HCT116 (cell line): Measurements from ENCODE around the gene TFCP2. TPM values are rescaled to one million over a fixed set of nuclear protein-coding genes. Genes with fewer than 3 reads are reported as not detected.

Experiments used
- ATAC-seq: fragments of 200-7000 bp; cut with Tn5 transposase; 2 replicates; pipeline ENCODE4 v1.9.1; 2020; ENCODE audit warnings: mild to moderate bottlenecking, moderate library complexity
- BruUV-seq: library from RNA; stranded (reverse); fragments of 400-500 nt; replicated peaks from 2 replicates; lab custom pipeline; 2021; lab: Mats Ljungman, UMichigan
- CTCF ChIA-PET: fragments of 300-600 bp; sonication (Branson Sonifier 250); formaldehyde crosslinking; loops from one replicate; lab custom pipeline; 2021; ENCODE audit warnings: antibody characterized with exemption; lab: Charles Lee
- POLR2A ChIA-PET: fragments of 300-600, 350-600 bp; sonication (Branson Sonifier 250); formaldehyde crosslinking; loops from one replicate; lab custom pipeline; 2021; ENCODE audit warnings: antibody characterized with exemption; lab: Charles Lee
- RAD21 ChIA-PET, 2 experiments: fragments of 300-600 bp; sonication (Branson Sonifier 250); formaldehyde crosslinking; loops; one replicate each; lab custom pipeline; 2023; ENCODE audit warnings: low total read pairs in 2 of 2; ENCODE audit not compliant: uncharacterized antibody in 2 of 2, unreplicated experiment in 2 of 2, low non-redundant PET in 1 of 2; lab: Charles Lee
- DNase-seq: peaks from one replicate; pipeline ENCODE4 v3.0.0-alpha.2; 2010; ENCODE audit warnings: low read depth, low spot score
- H2AFZ ChIP-seq: fragments of 200-600 bp; shearing (Covaris generic), sonication (generic); 2 replicates; pipeline ENCODE4 v1.6.1; 2017; ENCODE audit warnings: low read depth, mixed run types, mixed read lengths, antibody characterized with exemption, low read length; ENCODE audit not compliant: poor library complexity, severe bottlenecking
- H3K27ac ChIP-seq: 2 replicates; pipeline ENCODE4 v1.5.1; 2012; ENCODE audit warnings: low read depth, low read length
- H3K27me3 ChIP-seq: fragments of 200-600 bp; sonication (generic); 2 replicates; pipeline ENCODE4 v1.6.1; 2016; ENCODE audit warnings: mixed run types, low read length, mixed read lengths; ENCODE audit not compliant: insufficient read depth
- H3K36me3 ChIP-seq, 2 experiments: fragments of 200-500 bp in 1 of 2; fragments of 200-600 bp in 1 of 2; sonication (Bioruptor generic) in 1 of 2; sonication (generic) in 1 of 2; 2 replicates each; pipeline versions ENCODE4 v1.5.1 to v1.6.1; 2014 to 2016; ENCODE audit warnings: low read length in 2 of 2, inconsistent platforms in 1 of 2, mixed read lengths in 1 of 2, mixed run types in 1 of 2; ENCODE audit not compliant: insufficient read depth in 2 of 2, control insufficient read depth in 1 of 2
- H3K4me1 ChIP-seq, 2 experiments: fragments of 200-600 bp in 1 of 2; sonication (generic) in 1 of 2; 2 replicates each; pipeline versions ENCODE4 v1.5.1 to v1.6.1; 2012 to 2017; ENCODE audit warnings: low read length in 2 of 2, inconsistent platforms in 1 of 2, mild to moderate bottlenecking in 1 of 2, mixed read lengths in 1 of 2, mixed run types in 1 of 2, moderate library complexity in 1 of 2; ENCODE audit not compliant: insufficient read depth in 2 of 2, control insufficient read depth in 1 of 2
- H3K4me2 ChIP-seq: fragments of 200-600 bp; sonication (generic); 2 replicates; pipeline ENCODE4 v1.6.1; 2017; ENCODE audit warnings: mixed run types, low read length, mixed read lengths
- H3K4me3 ChIP-seq, 2 experiments: fragments of 200-600 bp in 1 of 2; sonication (generic) in 1 of 2; replicated peaks in 1 of 2; 2 replicates each; pipeline ENCODE4 v1.5.1; 2011 to 2016; ENCODE audit warnings: low read length in 2 of 2, control low read depth in 1 of 2, low read depth in 1 of 2, mild to moderate bottlenecking in 1 of 2, mixed read lengths in 1 of 2, mixed run types in 1 of 2
- H3K79me2 ChIP-seq: fragments of 200-600 bp; sonication (generic); 2 replicates; pipeline ENCODE4 v1.6.1; 2017; ENCODE audit warnings: mild to moderate bottlenecking, mixed run types, low read length, moderate library complexity, mixed read lengths; ENCODE audit not compliant: insufficient read depth
- H3K9ac ChIP-seq: fragments of 200-600 bp; sonication (generic); 2 replicates; pipeline ENCODE4 v1.6.1; 2016; ENCODE audit warnings: low read length, mixed read lengths
- H3K9me2 ChIP-seq: fragments of 200-600 bp; sonication (generic), shearing (Covaris generic); 2 replicates; pipeline ENCODE4 v1.6.1; 2017; ENCODE audit warnings: mixed run types, mild to moderate bottlenecking, moderate library complexity; ENCODE audit not compliant: insufficient read depth
- H3K9me3 ChIP-seq, 2 experiments: fragments of 200-500 bp in 1 of 2; fragments of 200-600 bp in 1 of 2; sonication (Bioruptor generic) in 1 of 2; sonication (generic) in 1 of 2; 2 replicates each; pipeline ENCODE4 v1.6.1; 2014 to 2017; ENCODE audit warnings: low read length in 2 of 2, mixed read lengths in 2 of 2, inconsistent platforms in 1 of 2, low read depth in 1 of 2, mild to moderate bottlenecking in 1 of 2, mixed run types in 1 of 2, moderate library complexity in 1 of 2; ENCODE audit not compliant: control insufficient read depth in 1 of 2, insufficient read depth in 1 of 2
- H4K20me1 ChIP-seq: fragments of 200-600 bp; sonication (generic), shearing (Covaris generic); 2 replicates; pipeline ENCODE4 v1.6.1; 2017; ENCODE audit warnings: mixed run types, mild to moderate bottlenecking, moderate library complexity; ENCODE audit not compliant: insufficient read depth
- CEBPB ChIP-seq: IDR thresholded peaks from 2 replicates; pipeline ENCODE4 v1.6.1; 2012; ENCODE audit warnings: low read depth
- EGR1 ChIP-seq: IDR thresholded peaks from 2 replicates; pipeline ENCODE4 v1.6.1; 2012; ENCODE audit warnings: low read depth
- ELF1 ChIP-seq: IDR thresholded peaks from 2 replicates; pipeline ENCODE4 v1.6.1; 2012; ENCODE audit warnings: low read depth, borderline replicate concordance
- EZH2 ChIP-seq: fragments of 200-600 bp; sonication (generic); IDR thresholded peaks from 2 replicates; pipeline ENCODE4 v1.6.1; 2017; ENCODE audit warnings: antibody characterized with exemption, mixed run types
- EZH2phosphoT487 ChIP-seq: fragments of 200-600 bp; IDR thresholded peaks from 2 replicates; pipeline ENCODE4 v1.6.1; 2018; ENCODE audit warnings: antibody characterized with exemption, borderline replicate concordance
- FOSL1 ChIP-seq: IDR thresholded peaks from 2 replicates; pipeline ENCODE4 v1.6.1; 2012; ENCODE audit warnings: low read depth
- JUND ChIP-seq: IDR thresholded peaks from 2 replicates; pipeline ENCODE4 v1.6.1; 2012
- POLR2A ChIP-seq: IDR thresholded peaks from 2 replicates; pipeline ENCODE4 v1.7.0; 2011; ENCODE audit warnings: borderline replicate concordance; ENCODE audit not compliant: insufficient read depth, insufficient read length; ENCODE audit errors: extremely low read depth
- POLR2AphosphoS5 ChIP-seq: IDR thresholded peaks from 2 replicates; pipeline ENCODE4 v1.6.1; 2011; ENCODE audit warnings: mild to moderate bottlenecking, low read depth, low read length, moderate library complexity
- SIN3A ChIP-seq: IDR thresholded peaks from 2 replicates; pipeline ENCODE4 v1.6.1; 2012; ENCODE audit warnings: low read depth
- SP1 ChIP-seq: IDR thresholded peaks from 2 replicates; pipeline ENCODE4 v1.6.1; 2012; ENCODE audit warnings: low read depth
- SRF ChIP-seq: IDR thresholded peaks from 2 replicates; pipeline ENCODE4 v1.6.1; 2012; ENCODE audit warnings: low read depth
- TCF7L2 ChIP-seq: IDR thresholded peaks from 2 replicates; pipeline ENCODE4 v1.7.0; 2011; ENCODE audit warnings: borderline replicate concordance, inconsistent platforms; ENCODE audit not compliant: insufficient read depth, insufficient read length; ENCODE audit errors: extremely low read depth
- YY1 ChIP-seq: IDR thresholded peaks from 2 replicates; pipeline ENCODE4 v1.6.1; 2011; ENCODE audit warnings: low read length, low read depth, moderate library complexity, mild to moderate bottlenecking; ENCODE audit not compliant: insufficient replicate concordance; ENCODE audit errors: extremely low read depth
- ZFX ChIP-seq: fragments of 450-650 bp; IDR thresholded peaks from 2 replicates; pipeline ENCODE4 v1.6.1; 2017
- ZNF274 ChIP-seq: fragments of 200-500 bp; sonication (Bioruptor generic); IDR thresholded peaks from 2 replicates; pipeline ENCODE4 v1.6.1; 2014; ENCODE audit warnings: mild to moderate bottlenecking, low read depth, low read length, inconsistent platforms
- intact Hi-C: fragments of 100-400 bp; cut with micrococcal nuclease; formaldehyde crosslinking; loops from 2 replicates; pipeline ENCODE4 v1.10.0; 2022
- total RNA-seq: library from RNA; stranded (reverse); gene quantifications from one replicate; pipeline ENCODE4 v1.2.1, GENCODE V29; 2021; ENCODE audit not compliant: unreplicated experiment
- TF ChIP-seq, protein P1 (sequence below): IDR thresholded peaks from 2 replicates; pipeline ENCODE4 v1.6.1; 2012
- TF ChIP-seq, protein P2 (sequence below), 3 experiments: fragments of 200-600 bp in 1 of 3; sonication (generic) in 1 of 3; IDR thresholded peaks in 2 of 3; conservative IDR thresholded peaks in 1 of 3; 2 replicates each; pipeline ENCODE4 v1.5.1; 2012 to 2017; ENCODE audit warnings: low read depth in 2 of 3, low read length in 2 of 3, antibody characterized with exemption in 1 of 3, borderline replicate concordance in 1 of 3, control low read depth in 1 of 3, mild to moderate bottlenecking in 1 of 3, mixed read lengths in 1 of 3, mixed run types in 1 of 3, moderate library complexity in 1 of 3; ENCODE audit not compliant: insufficient read depth in 1 of 3
- TF ChIP-seq, protein P3 (sequence below): IDR thresholded peaks from 2 replicates; pipeline ENCODE4 v1.6.1; 2012

The TFCP2 gene
- total RNA-seq, 1 experiment from 2014 or later = 31.6 TPM

DNA sequence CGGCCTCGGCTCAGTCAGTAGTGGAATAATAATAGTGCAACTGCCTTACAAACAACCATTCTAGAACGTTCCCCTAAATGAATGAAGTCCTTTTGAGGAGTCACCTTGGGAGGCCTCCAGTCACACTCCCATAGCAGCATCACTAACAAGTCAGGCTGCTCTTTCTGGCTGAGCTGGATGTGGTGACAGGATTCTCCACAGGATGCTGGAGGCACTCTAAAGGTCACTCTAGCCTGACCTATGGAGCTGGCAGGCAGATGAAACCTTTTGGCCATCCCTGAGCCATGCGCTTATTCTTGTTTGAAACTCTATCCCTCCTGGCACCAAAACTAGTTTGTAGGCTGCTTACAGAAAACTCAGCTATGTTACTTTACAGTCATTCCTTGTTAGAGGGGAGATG, 17.9 kb upstream of the TFCP2 start:
- H3K9me2 ChIP-seq = no peaks in the 10 kb centered on the region
- no peaks in the 10 kb centered on the region for H3K9me3 ChIP-seq
- no peak overlapping the region for H3K4me2 ChIP-seq
- POLR2A ChIA-PET = no interaction called here
- no peak overlapping the region for H3K9ac ChIP-seq
- H3K4me1 ChIP-seq = peaks cover 0 to 5% of the 10 kb centered on the region in 2 experiments; a peak in 3 of 4 replicates
- no peak overlapping the region for H2AFZ ChIP-seq
- intact Hi-C loops = no loop called here
- ATAC-seq (no peak), DNase-seq (no peak)
- H3K36me3 ChIP-seq = no peaks in the 10 kb centered on the region
- H3K27ac ChIP-seq = no peak overlapping the region
- TF ChIP-seq TCF7L2 (no peak), ZFX (no peak), POLR2A (no peak), EZH2phosphoT487 (no peak), EZH2 (no peak), FOSL1 (no peak), SRF (no peak), EGR1 (no peak), ZNF274 (no peak), SP1 (no peak), JUND (no peak)
- TF ChIP-seq, protein P1, sequence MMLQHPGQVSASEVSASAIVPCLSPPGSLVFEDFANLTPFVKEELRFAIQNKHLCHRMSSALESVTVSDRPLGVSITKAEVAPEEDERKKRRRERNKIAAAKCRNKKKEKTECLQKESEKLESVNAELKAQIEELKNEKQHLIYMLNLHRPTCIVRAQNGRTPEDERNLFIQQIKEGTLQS = no peak
- BruUV-seq = no TSS peak
- no peaks in the 10 kb centered on the region for H3K27me3 ChIP-seq
- H3K79me2 ChIP-seq = no peaks in the 10 kb centered on the region
- H4K20me1 ChIP-seq = no peaks in the 10 kb centered on the region
- no peak overlapping the region for H3K4me3 ChIP-seq
- CTCF ChIA-PET = no interaction called here
- RAD21 ChIA-PET = no interaction called here

DNA sequence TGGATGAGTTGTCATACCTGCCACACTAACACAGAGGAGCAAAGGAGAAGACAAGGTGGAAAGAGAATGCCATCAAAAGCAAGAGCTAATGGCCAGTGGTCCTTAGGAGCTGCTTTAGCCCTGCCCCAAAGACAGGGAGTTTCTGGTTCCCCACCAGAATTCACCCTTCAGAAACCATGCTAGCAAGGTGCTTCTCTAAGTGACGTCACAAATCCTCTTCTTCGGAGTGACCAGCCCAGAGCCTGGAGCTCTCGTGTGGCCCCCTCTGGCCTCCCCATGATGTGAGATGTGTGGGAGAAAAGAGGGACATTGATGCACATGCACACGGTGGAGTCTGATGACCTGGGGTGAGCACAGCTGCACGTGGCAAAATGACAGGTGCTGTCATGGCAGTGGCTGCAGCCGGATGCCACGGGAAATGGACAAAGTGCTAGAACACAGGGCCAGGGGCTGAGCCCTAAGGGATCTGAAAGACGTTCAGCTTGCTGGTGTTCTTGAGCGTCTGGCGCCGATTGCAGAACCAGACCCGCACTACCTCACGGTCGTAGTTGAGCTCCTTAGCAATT, 16.9 kb upstream of the TFCP2 start:
- Histone ChIP-seq H3K4me3 (no peak overlapping the region), H3K79me2 (no peaks in the 10 kb centered on the region), H3K36me3 (no peaks in the 10 kb centered on the region), H2AFZ (no peak overlapping the region), H3K27me3 (no peaks in the 10 kb centered on the region), H3K27ac (no peak overlapping the region), H3K9ac (no peak overlapping the region)
- ChIA-PET RAD21 (no interaction called here), POLR2A (no interaction called here)
- BruUV-seq = no TSS peak
- intact Hi-C loops = no loop called here
- no peak for DNase-seq
- TF ChIP-seq JUND (no peak), ELF1 (no peak), EZH2 (no peak), POLR2AphosphoS5 (no peak), CEBPB (no peak), ZFX (no peak), SIN3A (no peak), FOSL1 (no peak), EGR1 (no peak), YY1 (no peak), SP1 (no peak), ZNF274 (no peak)
- TF ChIP-seq, protein P2, sequence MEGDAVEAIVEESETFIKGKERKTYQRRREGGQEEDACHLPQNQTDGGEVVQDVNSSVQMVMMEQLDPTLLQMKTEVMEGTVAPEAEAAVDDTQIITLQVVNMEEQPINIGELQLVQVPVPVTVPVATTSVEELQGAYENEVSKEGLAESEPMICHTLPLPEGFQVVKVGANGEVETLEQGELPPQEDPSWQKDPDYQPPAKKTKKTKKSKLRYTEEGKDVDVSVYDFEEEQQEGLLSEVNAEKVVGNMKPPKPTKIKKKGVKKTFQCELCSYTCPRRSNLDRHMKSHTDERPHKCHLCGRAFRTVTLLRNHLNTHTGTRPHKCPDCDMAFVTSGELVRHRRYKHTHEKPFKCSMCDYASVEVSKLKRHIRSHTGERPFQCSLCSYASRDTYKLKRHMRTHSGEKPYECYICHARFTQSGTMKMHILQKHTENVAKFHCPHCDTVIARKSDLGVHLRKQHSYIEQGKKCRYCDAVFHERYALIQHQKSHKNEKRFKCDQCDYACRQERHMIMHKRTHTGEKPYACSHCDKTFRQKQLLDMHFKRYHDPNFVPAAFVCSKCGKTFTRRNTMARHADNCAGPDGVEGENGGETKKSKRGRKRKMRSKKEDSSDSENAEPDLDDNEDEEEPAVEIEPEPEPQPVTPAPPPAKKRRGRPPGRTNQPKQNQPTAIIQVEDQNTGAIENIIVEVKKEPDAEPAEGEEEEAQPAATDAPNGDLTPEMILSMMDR (IDR thresholded peaks at IDR 0.05 in 2 of 3, conservative IDR thresholded peaks at IDR 0.05 in 1 of 3; ENCODE audit: borderline replicate concordance in 1 of 3, insufficient read depth in 1 of 3, low read depth in 2 of 3, low read length in 2 of 3) = no peak
- TF ChIP-seq, protein P1 = no peak
- TF ChIP-seq, protein P3, sequence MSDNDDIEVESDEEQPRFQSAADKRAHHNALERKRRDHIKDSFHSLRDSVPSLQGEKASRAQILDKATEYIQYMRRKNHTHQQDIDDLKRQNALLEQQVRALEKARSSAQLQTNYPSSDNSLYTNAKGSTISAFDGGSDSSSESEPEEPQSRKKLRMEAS = no peak
- TF ChIP-seq, all 23 proteins: peak for 0
- Histone ChIP-seq H3K9me3 (no peaks in the 10 kb centered on the region), H3K4me2 (no peak overlapping the region), H3K9me2 (no peaks in the 10 kb centered on the region), H3K4me1 (peaks cover 0 to 5% of the 10 kb centered on the region in 2 experiments; a peak in 3 of 4 replicates), H4K20me1 (no peaks in the 10 kb centered on the region)
- no peak for ATAC-seq
- CTCF ChIA-PET = no interaction called here
